K562 (cell line): ENCODE measurements around the gene PTPN7.

Experiments
- ETV6 ChIP-seq, 3 experiments: fragments of 150-350 bp in 1 of 3; sonication (generic) in 1 of 3; formaldehyde crosslinking in 1 of 3; IDR thresholded peaks; 2 replicates each; pipeline versions ENCODE4 v1.6.1 to v1.8.0; 2014 to 2022; ENCODE audit warnings: borderline replicate concordance in 2 of 3, low read depth in 2 of 3, antibody characterized with exemption in 1 of 3, low read length in 1 of 3, mild to moderate bottlenecking in 1 of 3, missing genetic modification reagents in 1 of 3
- FOXK2 ChIP-seq, 2 experiments: fragments of 450-650 bp; IDR thresholded peaks in 1 of 2; conservative IDR thresholded peaks in 1 of 2; 2 replicates each; pipeline ENCODE4 v1.6.1; 2016; ENCODE audit warnings: low read depth in 2 of 2, mild to moderate bottlenecking in 1 of 2
- MYC ChIP-seq, 2 experiments: fragments of 250-450 bp in 1 of 2; sonication (Bioruptor Pico) in 1 of 2; IDR thresholded peaks; 2 replicates each; pipeline versions ENCODE4 v1.5.1 to v1.6.1; 2012 to 2021; ENCODE audit warnings: low read depth in 2 of 2, borderline replicate concordance in 1 of 2, improper control_type of control experiment in 1 of 2, low read length in 1 of 2, mild to moderate bottlenecking in 1 of 2, moderate library complexity in 1 of 2
- NRF1 ChIP-seq, 2 experiments: fragments of 450-650 bp; IDR thresholded peaks in 1 of 2; conservative IDR thresholded peaks in 1 of 2; 2 replicates each; pipeline ENCODE4 v1.6.1; 2014; ENCODE audit warnings: mild to moderate bottlenecking in 2 of 2
- PYGO2 ChIP-seq: fragments of 450-650 bp; IDR thresholded peaks from 2 replicates; pipeline ENCODE4 v1.6.1; 2016; ENCODE audit warnings: mild to moderate bottlenecking, missing genetic modification characterization, moderate library complexity, missing compliant biosample characterization
- ZNF282 ChIP-seq: sonication (generic); formaldehyde crosslinking; IDR thresholded peaks from 2 replicates; pipeline ENCODE4 v1.8.1; 2023; ENCODE audit warnings: missing genetic modification reagents
- ZNF318 ChIP-seq, 2 experiments: fragments of 450-650 bp; IDR thresholded peaks; 2 replicates each; pipeline ENCODE4 v1.6.1; 2016; ENCODE audit warnings: mild to moderate bottlenecking in 2 of 2, borderline replicate concordance in 1 of 2, low read depth in 1 of 2, moderate library complexity in 1 of 2
- TF ChIP-seq, protein P1 (sequence below), 3 experiments: IDR thresholded peaks in 2 of 3; conservative IDR thresholded peaks in 1 of 3; 2 replicates each; pipeline ENCODE4 v1.5.1; 2011 to 2012; ENCODE audit warnings: low read length in 3 of 3, mild to moderate bottlenecking in 3 of 3, control low read depth in 2 of 3, improper control_type of control experiment in 1 of 3, inconsistent platforms in 1 of 3, low read depth in 1 of 3, mixed read lengths in 1 of 3, moderate library complexity in 1 of 3; ENCODE audit not compliant: insufficient read depth in 2 of 3
- TF ChIP-seq, protein P2 (sequence below), 2 experiments: fragments of 450-650 bp; formaldehyde crosslinking in 1 of 2; IDR thresholded peaks; 2 replicates each; pipeline versions ENCODE4 v1.4.0 to v1.6.1; 2014 to 2020; ENCODE audit warnings: mild to moderate bottlenecking in 2 of 2, borderline replicate concordance in 1 of 2, low read depth in 1 of 2

DNA sequence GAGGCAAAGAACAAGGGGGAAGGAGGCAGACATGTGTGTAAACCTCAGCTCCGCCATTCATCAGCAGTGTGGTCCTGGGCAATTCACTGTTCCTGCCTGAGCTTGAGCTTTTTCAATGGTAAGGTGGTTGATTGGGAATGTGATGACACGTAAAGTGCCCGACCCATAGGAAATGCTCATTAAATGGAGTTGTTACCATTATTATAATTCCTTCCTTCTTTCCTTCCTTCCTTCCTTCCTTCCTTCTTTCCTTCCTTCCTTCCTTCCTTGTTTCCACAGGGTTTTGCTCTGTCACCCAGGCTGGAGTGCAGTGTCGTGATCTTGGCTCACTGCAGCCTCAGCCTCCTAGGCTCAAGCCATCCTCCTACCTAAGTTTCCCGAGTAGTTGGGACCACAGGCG lies 33.3 kb downstream of the PTPN7 start:
- no peak for TF ChIP-seq NRF1 (conservative IDR thresholded peaks at IDR 0.05 in 1 of 2, IDR thresholded peaks at IDR 0.05 in 1 of 2)
- no peak for TF ChIP-seq PYGO2 (tag)
- TF ChIP-seq, protein P1, sequence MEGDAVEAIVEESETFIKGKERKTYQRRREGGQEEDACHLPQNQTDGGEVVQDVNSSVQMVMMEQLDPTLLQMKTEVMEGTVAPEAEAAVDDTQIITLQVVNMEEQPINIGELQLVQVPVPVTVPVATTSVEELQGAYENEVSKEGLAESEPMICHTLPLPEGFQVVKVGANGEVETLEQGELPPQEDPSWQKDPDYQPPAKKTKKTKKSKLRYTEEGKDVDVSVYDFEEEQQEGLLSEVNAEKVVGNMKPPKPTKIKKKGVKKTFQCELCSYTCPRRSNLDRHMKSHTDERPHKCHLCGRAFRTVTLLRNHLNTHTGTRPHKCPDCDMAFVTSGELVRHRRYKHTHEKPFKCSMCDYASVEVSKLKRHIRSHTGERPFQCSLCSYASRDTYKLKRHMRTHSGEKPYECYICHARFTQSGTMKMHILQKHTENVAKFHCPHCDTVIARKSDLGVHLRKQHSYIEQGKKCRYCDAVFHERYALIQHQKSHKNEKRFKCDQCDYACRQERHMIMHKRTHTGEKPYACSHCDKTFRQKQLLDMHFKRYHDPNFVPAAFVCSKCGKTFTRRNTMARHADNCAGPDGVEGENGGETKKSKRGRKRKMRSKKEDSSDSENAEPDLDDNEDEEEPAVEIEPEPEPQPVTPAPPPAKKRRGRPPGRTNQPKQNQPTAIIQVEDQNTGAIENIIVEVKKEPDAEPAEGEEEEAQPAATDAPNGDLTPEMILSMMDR (IDR thresholded peaks at IDR 0.05 in 2 of 3, conservative IDR thresholded peaks at IDR 0.05 in 1 of 3; ENCODE audit: insufficient read depth in 2 of 3, low read depth in 1 of 3, low read length in 3 of 3) = no peak
- no peak for TF ChIP-seq FOXK2 (conservative IDR thresholded peaks at IDR 0.05 in 1 of 2, IDR thresholded peaks at IDR 0.05 in 1 of 2; ENCODE audit: low read depth in 2 of 2)
- TF ChIP-seq ETV6 (IDR thresholded peaks at IDR 0.05; ENCODE audit: borderline replicate concordance in 1 of 2, low read depth in 2 of 2, low read length in 1 of 2) = no peak
- TF ChIP-seq ETV6 (CRISPR knock-in tag; IDR thresholded peaks at IDR 0.05; ENCODE audit: borderline replicate concordance) = no peak
- no peak for TF ChIP-seq MYC (IDR thresholded peaks at IDR 0.05; ENCODE audit: low read depth, low read length)
- TF ChIP-seq MYC (CRISPR knock-in tag; IDR thresholded peaks at IDR 0.05; ENCODE audit: borderline replicate concordance, low read depth) = no peak
- TF ChIP-seq ZNF282 = no peak
- TF ChIP-seq, protein P2, sequence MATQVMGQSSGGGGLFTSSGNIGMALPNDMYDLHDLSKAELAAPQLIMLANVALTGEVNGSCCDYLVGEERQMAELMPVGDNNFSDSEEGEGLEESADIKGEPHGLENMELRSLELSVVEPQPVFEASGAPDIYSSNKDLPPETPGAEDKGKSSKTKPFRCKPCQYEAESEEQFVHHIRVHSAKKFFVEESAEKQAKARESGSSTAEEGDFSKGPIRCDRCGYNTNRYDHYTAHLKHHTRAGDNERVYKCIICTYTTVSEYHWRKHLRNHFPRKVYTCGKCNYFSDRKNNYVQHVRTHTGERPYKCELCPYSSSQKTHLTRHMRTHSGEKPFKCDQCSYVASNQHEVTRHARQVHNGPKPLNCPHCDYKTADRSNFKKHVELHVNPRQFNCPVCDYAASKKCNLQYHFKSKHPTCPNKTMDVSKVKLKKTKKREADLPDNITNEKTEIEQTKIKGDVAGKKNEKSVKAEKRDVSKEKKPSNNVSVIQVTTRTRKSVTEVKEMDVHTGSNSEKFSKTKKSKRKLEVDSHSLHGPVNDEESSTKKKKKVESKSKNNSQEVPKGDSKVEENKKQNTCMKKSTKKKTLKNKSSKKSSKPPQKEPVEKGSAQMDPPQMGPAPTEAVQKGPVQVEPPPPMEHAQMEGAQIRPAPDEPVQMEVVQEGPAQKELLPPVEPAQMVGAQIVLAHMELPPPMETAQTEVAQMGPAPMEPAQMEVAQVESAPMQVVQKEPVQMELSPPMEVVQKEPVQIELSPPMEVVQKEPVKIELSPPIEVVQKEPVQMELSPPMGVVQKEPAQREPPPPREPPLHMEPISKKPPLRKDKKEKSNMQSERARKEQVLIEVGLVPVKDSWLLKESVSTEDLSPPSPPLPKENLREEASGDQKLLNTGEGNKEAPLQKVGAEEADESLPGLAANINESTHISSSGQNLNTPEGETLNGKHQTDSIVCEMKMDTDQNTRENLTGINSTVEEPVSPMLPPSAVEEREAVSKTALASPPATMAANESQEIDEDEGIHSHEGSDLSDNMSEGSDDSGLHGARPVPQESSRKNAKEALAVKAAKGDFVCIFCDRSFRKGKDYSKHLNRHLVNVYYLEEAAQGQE (IDR thresholded peaks at IDR 0.05; ENCODE audit: borderline replicate concordance) = no peak
- TF ChIP-seq, protein P2 (CRISPR knock-in tag; IDR thresholded peaks at IDR 0.05; ENCODE audit: low read depth) = no peak
- TF ChIP-seq ZNF318 (IDR thresholded peaks at IDR 0.05; ENCODE audit: borderline replicate concordance in 1 of 2, low read depth in 1 of 2) = no peak
